Measurements from ENCODE around the gene SFSWAP. TPM values are rescaled to one million over a fixed set of nuclear protein-coding genes. Genes with fewer than 3 reads are reported as not detected.

Gene SFSWAP
- total RNA-seq, 4 donors from 2014 or later = 45.9 to 66.2 (median 55.4) TPM

- DNase-seq = no peak
- peaks cover 43% of the 10 kb centered on the region for H3K27me3 ChIP-seq
- peaks cover 6 to 26% (median 23%) of the 10 kb centered on the region in 4 donors for H3K4me1 ChIP-seq
- in situ Hi-C loops (cut with MboI; ENCODE audit: low pct_ligation_motif_present in 1 of 4, low pct_unique_long_range_greater_than_20kb in 1 of 4, low sequenced_read_pairs in 3 of 4) (no loop called here), intact Hi-C loops (cut with DNase I; ENCODE audit: low total_unique reads) (no loop called here)
- H3K9me3 ChIP-seq = no peaks in the 10 kb centered on the region
- no peaks in the 10 kb centered on the region for H3K36me3 ChIP-seq
- 65 to 67% methylated on average over 3 to 18 of the region's 18 CpGs for WGBS, 2 donors (ENCODE audit: low coverage in 1 of 2)
- no peak overlapping the region for H3K4me3 ChIP-seq
- no peak overlapping the region for H3K27ac ChIP-seq
- TF ChIP-seq, protein P1, sequence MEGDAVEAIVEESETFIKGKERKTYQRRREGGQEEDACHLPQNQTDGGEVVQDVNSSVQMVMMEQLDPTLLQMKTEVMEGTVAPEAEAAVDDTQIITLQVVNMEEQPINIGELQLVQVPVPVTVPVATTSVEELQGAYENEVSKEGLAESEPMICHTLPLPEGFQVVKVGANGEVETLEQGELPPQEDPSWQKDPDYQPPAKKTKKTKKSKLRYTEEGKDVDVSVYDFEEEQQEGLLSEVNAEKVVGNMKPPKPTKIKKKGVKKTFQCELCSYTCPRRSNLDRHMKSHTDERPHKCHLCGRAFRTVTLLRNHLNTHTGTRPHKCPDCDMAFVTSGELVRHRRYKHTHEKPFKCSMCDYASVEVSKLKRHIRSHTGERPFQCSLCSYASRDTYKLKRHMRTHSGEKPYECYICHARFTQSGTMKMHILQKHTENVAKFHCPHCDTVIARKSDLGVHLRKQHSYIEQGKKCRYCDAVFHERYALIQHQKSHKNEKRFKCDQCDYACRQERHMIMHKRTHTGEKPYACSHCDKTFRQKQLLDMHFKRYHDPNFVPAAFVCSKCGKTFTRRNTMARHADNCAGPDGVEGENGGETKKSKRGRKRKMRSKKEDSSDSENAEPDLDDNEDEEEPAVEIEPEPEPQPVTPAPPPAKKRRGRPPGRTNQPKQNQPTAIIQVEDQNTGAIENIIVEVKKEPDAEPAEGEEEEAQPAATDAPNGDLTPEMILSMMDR (IDR thresholded peaks at IDR 0.05) = no peak
- TF ChIP-seq POLR2A (IDR thresholded peaks at IDR 0.05) (no peak), POLR2AphosphoS5 (IDR thresholded peaks at IDR 0.05) (no peak), EP300 (IDR thresholded peaks at IDR 0.05; ENCODE audit: low read depth) (no peak)
Measured at GRCh38 chr12:131825146-131825892, 114.4 kb downstream of the SFSWAP start.

- TF ChIP-seq POLR2AphosphoS5 (IDR thresholded peaks at IDR 0.05) = no peak
- TF ChIP-seq, protein P1 (IDR thresholded peaks at IDR 0.05) = no peak
- TF ChIP-seq POLR2A (IDR thresholded peaks at IDR 0.05) = no peak
- TF ChIP-seq EP300 (IDR thresholded peaks at IDR 0.05; ENCODE audit: low read depth) = no peak
- H3K9me3 ChIP-seq = no peaks in the 10 kb centered on the region
- H3K4me1 ChIP-seq = peaks cover 11 to 36% (median 31%) of the 10 kb centered on the region in 4 donors
- in situ Hi-C loops (cut with MboI; ENCODE audit: low pct_ligation_motif_present in 1 of 4, low pct_unique_long_range_greater_than_20kb in 1 of 4, low sequenced_read_pairs in 3 of 4) (no loop called here), intact Hi-C loops (cut with DNase I; ENCODE audit: low total_unique reads) (no loop called here)
- no peaks in the 10 kb centered on the region for H3K36me3 ChIP-seq
- H3K4me3 ChIP-seq = no peak overlapping the region
- no peak overlapping the region for H3K27ac ChIP-seq
- no peak for DNase-seq
- WGBS, 2 donors (ENCODE audit: low coverage in 1 of 2) = 82 to 90% methylated on average over 2 to 23 of the region's 23 CpGs
- H3K27me3 ChIP-seq = peaks cover 53% of the 10 kb centered on the region
Measured at GRCh38 chr12:131826097-131826928, 115.4 kb downstream of the SFSWAP start.

GRCh38 chr12:131827961-131828534 lies 117.2 kb downstream of the SFSWAP start, which contains the start of gene MMP17:
TSS of gene MMP17 (plus strand) at chr12:131828393. CDS start at chr12:131828495, 102 bp downstream.
- in situ Hi-C loops (cut with MboI; ENCODE audit: low pct_ligation_motif_present in 1 of 4, low pct_unique_long_range_greater_than_20kb in 1 of 4, low sequenced_read_pairs in 3 of 4) (no loop called here), intact Hi-C loops (cut with DNase I; ENCODE audit: low total_unique reads) (no loop called here)
- no peaks in the 10 kb centered on the region for H3K36me3 ChIP-seq
- DNase-seq = peak; percentile 33
- H3K4me3 ChIP-seq = peak within 1 kb of the TSS; percentile 26 to 57 (median 34)
- 1% methylated on average over 62 of the region's 86 CpGs; no CpG with 5 or more reads in 1 of the 2 donors for WGBS, 2 donors (ENCODE audit: low coverage in 1 of 2)
- peaks cover 11 to 45% (median 35%) of the 10 kb centered on the region in 4 donors for H3K4me1 ChIP-seq
- peak within 1 kb of the TSS in 2 of 4 donors; percentile 72 to 74 for H3K27ac ChIP-seq
- TF ChIP-seq POLR2A (IDR thresholded peaks at IDR 0.05) (no peak), POLR2AphosphoS5 (IDR thresholded peaks at IDR 0.05) (peak in 2 of 3 donors; percentile 21 to 27)
- peaks cover 64% of the 10 kb centered on the region for H3K27me3 ChIP-seq
- no peaks in the 10 kb centered on the region for H3K9me3 ChIP-seq

- intact Hi-C loops (cut with DNase I; ENCODE audit: low total_unique reads) (no loop called here), in situ Hi-C loops (cut with MboI; ENCODE audit: low pct_ligation_motif_present in 1 of 4, low pct_unique_long_range_greater_than_20kb in 1 of 4, low sequenced_read_pairs in 3 of 4) (no loop called here)
- no peaks in the 10 kb centered on the region for H3K9me3 ChIP-seq
- DNase-seq = no peak
- H3K4me3 ChIP-seq = peak overlapping the region; percentile 26 to 49 (median 34)
- H3K36me3 ChIP-seq = no peaks in the 10 kb centered on the region
- peaks cover 11 to 45% (median 35%) of the 10 kb centered on the region in 4 donors for H3K4me1 ChIP-seq
- peak overlapping the region in 2 of 4 donors; percentile 72 to 74 for H3K27ac ChIP-seq
- H3K27me3 ChIP-seq = peaks cover 72% of the 10 kb centered on the region
- WGBS, 2 donors (ENCODE audit: low coverage in 1 of 2) = 0% methylated on average over 2 of the region's 64 CpGs; no CpG with 5 or more reads in 1 of the 2 donors
- TF ChIP-seq, protein P1 (IDR thresholded peaks at IDR 0.05) = no peak
- TF ChIP-seq POLR2AphosphoS5 (IDR thresholded peaks at IDR 0.05) (no peak), EP300 (IDR thresholded peaks at IDR 0.05; ENCODE audit: low read depth) (no peak), POLR2A (IDR thresholded peaks at IDR 0.05) (no peak)
Measured at GRCh38 chr12:131828671-131829355, 117.9 kb downstream of the SFSWAP start.

Data from transverse colon (tissue), 4 donors.